GM12878 (cell line): Measurements from ENCODE around the gene FXN. TPM values are rescaled to one million over a fixed set of nuclear protein-coding genes. Genes with fewer than 3 reads are reported as not detected.
"Not testable (repeated sequence)": the region's sequence is repeated elsewhere in the genome, so short reads cannot be mapped to it uniquely, and the experiment has no call there.

Experiments used
- ATAC-seq: fragments of 200-7000 bp; cut with Tn5 transposase; 3 replicates; pipeline ENCODE4 v1.9.1; 2020; ENCODE audit warnings: mild to moderate bottlenecking, moderate library complexity
- BruUV-seq: library from RNA; stranded (reverse); fragments of 400-500 nt; replicated peaks from 2 replicates; lab custom pipeline; 2021; lab: Mats Ljungman, UMichigan
- CTCF ChIA-PET: fragments of 300-600 bp; sonication (Branson Sonifier 250); formaldehyde crosslinking; extraction: SDS; loops from one replicate; lab custom pipeline; 2021; ENCODE audit warnings: inconsistent platforms; lab: Yijun Ruan, JAX
- POLR2A ChIA-PET: fragments of 350-600 bp; formaldehyde crosslinking; extraction: SDS; loops from one replicate; lab custom pipeline; 2021; ENCODE audit warnings: inconsistent platforms; lab: Charles Lee
- RAD21 ChIA-PET: fragments of 300-600 bp; sonication (Branson Sonifier 250); formaldehyde crosslinking; loops from one replicate; lab custom pipeline; 2023; ENCODE audit warnings: antibody characterized with exemption; ENCODE audit not compliant: unreplicated experiment; lab: Charles Lee
- SMC1A ChIA-PET: fragments of 300-600 bp; sonication (Branson Sonifier 250); formaldehyde crosslinking; loops from one replicate; lab custom pipeline; 2023; ENCODE audit not compliant: unreplicated experiment, uncharacterized antibody; lab: Charles Lee
- DNase-seq: peaks from one replicate; pipeline ENCODE4 v3.0.0-alpha.2; 2011; ENCODE audit warnings: low read depth, low spot score
- FAIRE-seq: peaks from 3 replicates; lab custom pipeline; 2011; peaks lifted over from hg19 to GRCh38; lab: Jason Lieb, UNC
- H2AFZ ChIP-seq: 2 replicates; pipeline ENCODE4 v1.6.0; 2011; ENCODE audit warnings: low read depth, low read length, control low read depth; ENCODE audit not compliant: control insufficient read depth
- H3K27ac ChIP-seq: 2 replicates; pipeline ENCODE4 v1.5.1; 2011; ENCODE audit warnings: control low read depth; ENCODE audit not compliant: control insufficient read depth, insufficient read depth
- H3K27me3 ChIP-seq, 2 experiments: replicated peaks in 1 of 2; 2 replicates each; pipeline versions ENCODE4 v1.6.0 to v1.6.1; 2011; ENCODE audit warnings: low read length in 1 of 2; ENCODE audit not compliant: control insufficient read depth in 2 of 2, insufficient read depth in 2 of 2
- H3K36me3 ChIP-seq, 2 experiments: 2 replicates each; pipeline ENCODE4 v1.5.1; 2011; ENCODE audit warnings: low read length in 1 of 2; ENCODE audit not compliant: control insufficient read depth in 2 of 2, insufficient read depth in 2 of 2
- H3K4me1 ChIP-seq: 2 replicates; pipeline ENCODE4 v1.6.1; 2011; ENCODE audit warnings: mild to moderate bottlenecking, low read length, moderate library complexity, mixed read lengths; ENCODE audit not compliant: control insufficient read depth, insufficient read depth
- H3K4me2 ChIP-seq: 2 replicates; pipeline ENCODE4 v1.6.0; 2011; ENCODE audit warnings: control low read depth; ENCODE audit not compliant: control insufficient read depth, insufficient read depth
- H3K4me3 ChIP-seq: fragments of 200-600 bp; sonication (generic); 2 replicates; pipeline ENCODE4 v1.5.1; 2016
- H3K79me2 ChIP-seq: 2 replicates; pipeline ENCODE4 v1.6.0; 2011; ENCODE audit warnings: low read length; ENCODE audit not compliant: control insufficient read depth, insufficient read depth
- H3K9ac ChIP-seq: 2 replicates; pipeline ENCODE4 v1.8.0; 2011; ENCODE audit warnings: low read length, control low read depth, mixed read lengths; ENCODE audit not compliant: control insufficient read depth, insufficient read depth
- H3K9me3 ChIP-seq: replicated peaks from 3 replicates; pipeline ENCODE4 v1.5.1; 2011; ENCODE audit warnings: mild to moderate bottlenecking, low read length; ENCODE audit not compliant: control insufficient read depth, insufficient read depth
- H4K20me1 ChIP-seq: 2 replicates; pipeline ENCODE4 v1.6.0; 2011; ENCODE audit not compliant: control insufficient read depth, insufficient read depth
- CHD4 ChIP-seq: fragments of 200-600 bp; sonication (generic); IDR thresholded peaks from 2 replicates; pipeline ENCODE4 v1.6.1; 2016; ENCODE audit warnings: mild to moderate bottlenecking
- IKZF1 ChIP-seq: fragments of 450-650 bp; conservative IDR thresholded peaks from 2 replicates; pipeline ENCODE4 v1.6.1; 2017; ENCODE audit warnings: antibody characterized with exemption, mild to moderate bottlenecking
- IKZF2 ChIP-seq, 2 experiments: fragments of 450-650 bp; IDR thresholded peaks; 2 replicates each; pipeline ENCODE4 v1.6.1; 2017; ENCODE audit warnings: mild to moderate bottlenecking in 2 of 2, moderate library complexity in 2 of 2
- RAD51 ChIP-seq: fragments of 450-650 bp; IDR thresholded peaks from 2 replicates; pipeline ENCODE4 v1.6.1; 2016; ENCODE audit warnings: moderate library complexity, mild to moderate bottlenecking, inconsistent platforms
- RCOR1 ChIP-seq: conservative IDR thresholded peaks from 2 replicates; pipeline ENCODE4 v1.6.1; 2012; ENCODE audit warnings: low read depth, low read length, improper control_type of control experiment
- SREBF1 ChIP-seq: IDR thresholded peaks from 2 replicates; pipeline ENCODE4 v1.6.1; 2012; ENCODE audit warnings: mild to moderate bottlenecking, low read length
- SUPT20H ChIP-seq: IDR thresholded peaks from 2 replicates; pipeline ENCODE4 v1.6.1; 2011; ENCODE audit warnings: low read depth, mild to moderate bottlenecking, low read length, moderate library complexity, borderline replicate concordance; ENCODE audit not compliant: control insufficient read depth
- WGBS: methylation state at CpG from one replicate; pipeline ENCODE4 v1.1.6; 2016; ENCODE audit warnings: low lambda C conversion rate; ENCODE audit not compliant: insufficient replicate concordance, insufficient coverage; ENCODE audit errors: missing lambda C conversion rate; 5-methylcytosine and 5-hydroxymethylcytosine counted together
- in situ Hi-C: fragments of 300-500 bp; cut with MboI; formaldehyde crosslinking; loops from 9 replicates; pipeline ENCODE4 v1.14.3; 2018; ENCODE audit warnings: mixed read lengths
- intact Hi-C: fragments of 100-400 bp; cut with micrococcal nuclease; formaldehyde crosslinking; loops from one replicate; pipeline ENCODE4 v1.14.2; 2022; ENCODE audit not compliant: unreplicated experiment
- polyA plus RNA-seq, 11 experiments: library from polyadenylated mRNA; depleted of rRNA in 4 of 11; unstranded in 6 of 11; stranded (reverse) in 5 of 11; fragments of >200 nt; fragmentation: Nextera tagmentation in 4 of 11; fragmentation: Illumina TruSeq in 1 of 11; extraction: Ambion mirVana in 4 of 11; extraction: Trizol in 1 of 11; gene quantifications; 1 replicate in 1 of 11; 2 replicates in 10 of 11; pipeline versions ENCODE4 v1.2.1 to v1.2.3, GENCODE V29; 2011 to 2016; ENCODE audit warnings: inconsistent platforms in 2 of 11, missing spikeins in 2 of 11, low read depth in 1 of 11
- total RNA-seq, 4 experiments: library from RNA; depleted of rRNA in 3 of 4; stranded (reverse); fragments of >200 nt in 3 of 4; fragmentation: Illumina TruSeq in 1 of 4; extraction: Trizol in 1 of 4; gene quantifications; 2 replicates each; pipeline versions ENCODE4 v1.2.1 to v1.2.3, GENCODE V29; 2013 to 2021
- TF ChIP-seq, protein P1 (sequence below): fragments of 450-650 bp; IDR thresholded peaks from 2 replicates; pipeline ENCODE4 v1.6.1; 2016; ENCODE audit warnings: mild to moderate bottlenecking
- TF ChIP-seq, protein P2 (sequence below): fragments of 450-650 bp; IDR thresholded peaks from 2 replicates; pipeline ENCODE4 v1.6.1; 2017; ENCODE audit warnings: low read depth, mild to moderate bottlenecking, moderate library complexity

FXN gene
- total and polyA plus RNA-seq, 10 of the 15 experiments (the other 5 are each of a cell fraction or from before 2014, with no cell fraction given), result 7.3 to 78.0 (median 23.2) TPM

DNA sequence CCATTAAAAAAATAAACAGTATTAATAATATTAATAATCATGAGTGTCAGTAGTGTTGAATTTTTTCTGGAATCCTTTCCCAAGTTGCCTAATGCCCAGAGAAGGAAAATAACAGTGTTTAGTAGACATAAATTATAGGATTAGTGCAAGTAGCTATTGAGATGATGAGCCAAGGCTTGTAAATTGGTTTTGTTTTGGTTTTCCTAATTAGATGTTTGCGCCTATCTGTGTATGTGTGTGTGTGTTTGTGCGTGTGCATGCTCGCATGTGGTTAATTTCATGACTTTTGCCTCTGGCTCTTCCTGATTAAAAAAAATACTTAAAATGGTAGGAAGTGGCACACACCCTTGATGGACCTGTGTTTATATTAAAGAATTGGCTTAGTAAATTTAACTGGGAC, 55.4 kb downstream of the FXN start (continued):
- TF ChIP-seq RCOR1 (no peak), SUPT20H (no peak), CHD4 (no peak), RAD51 (no peak)

DNA sequence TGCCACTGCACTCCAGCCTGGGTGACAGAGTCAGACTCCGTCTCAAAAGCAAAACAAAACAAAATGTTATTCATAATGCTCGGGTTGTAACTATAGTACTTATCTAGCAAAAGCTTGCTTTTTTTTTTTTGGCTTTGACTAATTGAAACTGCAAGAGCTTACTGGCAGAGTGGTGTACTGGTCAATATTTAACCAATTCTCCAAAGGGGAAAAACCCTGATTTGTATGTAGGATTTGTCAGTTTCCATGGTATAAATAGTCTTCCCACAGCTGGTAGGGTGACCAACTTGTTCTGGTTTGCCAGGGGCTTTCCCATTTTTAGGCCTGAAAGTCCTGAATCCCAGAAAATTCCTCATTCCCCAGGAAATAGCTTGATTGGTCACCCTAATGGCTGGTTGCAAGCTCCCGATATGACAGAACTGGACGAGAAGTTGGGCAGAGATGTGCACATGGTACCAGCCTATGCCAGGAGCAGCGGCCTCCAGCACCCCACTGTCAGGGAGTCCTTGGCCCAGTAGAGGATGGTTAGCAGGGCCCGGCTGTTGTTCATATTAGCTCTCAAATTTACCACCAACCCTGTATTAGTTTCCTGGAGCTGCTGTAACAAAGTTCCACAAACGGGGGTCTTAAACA, 58.0 kb downstream of the FXN start:
- intact Hi-C loops (no loop called here), in situ Hi-C loops (no loop called here)
- Histone ChIP-seq H3K4me1 (no peaks in the 10 kb centered on the region), H3K27me3 (no peaks in the 10 kb centered on the region), H3K4me2 (no peak overlapping the region), H3K36me3 (no peaks in the 10 kb centered on the region), H3K79me2 (no peaks in the 10 kb centered on the region), H3K9me3 (no peaks in the 10 kb centered on the region), H3K27ac (no peak overlapping the region), H3K9ac (no peak overlapping the region), H4K20me1 (no peaks in the 10 kb centered on the region), H2AFZ (no peak overlapping the region), H3K4me3 (no peak overlapping the region)
- ChIA-PET CTCF (interaction anchor here (1.0 to 1.7 kb wide), 3 partner anchors 40 to 122 kb away, joined by 3 to 5 read pairs (median 5); no protein-coding TSS in a partner anchor), SMC1A (interaction anchor here (0.7 to 1.1 kb wide), 2 partner anchors 11 to 26 kb away, joined by 3 read pairs; no protein-coding TSS in a partner anchor), RAD21 (interaction anchor here (1.3 kb wide), 1 partner anchor 100 kb away, joined by 5 read pairs; no protein-coding TSS in a partner anchor), POLR2A (interaction anchor here (0.7 to 1.4 kb wide), 2 partner anchors 9 to 177 kb away, joined by 4 read pairs; no protein-coding TSS in a partner anchor)
- 57% methylated on average over 7 of the region's 7 CpGs for WGBS
- TF ChIP-seq IKZF2 (IDR thresholded peaks at IDR 0.05) (peak; percentile 22 to 55; a peak in 2 of 4 replicates), IKZF1 (peak; percentile 55), SREBF1 (no peak)
- TF ChIP-seq, protein P1, sequence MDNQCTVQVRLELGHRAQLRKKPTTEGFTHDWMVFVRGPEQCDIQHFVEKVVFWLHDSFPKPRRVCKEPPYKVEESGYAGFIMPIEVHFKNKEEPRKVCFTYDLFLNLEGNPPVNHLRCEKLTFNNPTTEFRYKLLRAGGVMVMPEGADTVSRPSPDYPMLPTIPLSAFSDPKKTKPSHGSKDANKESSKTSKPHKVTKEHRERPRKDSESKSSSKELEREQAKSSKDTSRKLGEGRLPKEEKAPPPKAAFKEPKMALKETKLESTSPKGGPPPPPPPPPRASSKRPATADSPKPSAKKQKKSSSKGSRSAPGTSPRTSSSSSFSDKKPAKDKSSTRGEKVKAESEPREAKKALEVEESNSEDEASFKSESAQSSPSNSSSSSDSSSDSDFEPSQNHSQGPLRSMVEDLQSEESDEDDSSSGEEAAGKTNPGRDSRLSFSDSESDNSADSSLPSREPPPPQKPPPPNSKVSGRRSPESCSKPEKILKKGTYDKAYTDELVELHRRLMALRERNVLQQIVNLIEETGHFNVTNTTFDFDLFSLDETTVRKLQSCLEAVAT, result no peak
- TF ChIP-seq, protein P2, sequence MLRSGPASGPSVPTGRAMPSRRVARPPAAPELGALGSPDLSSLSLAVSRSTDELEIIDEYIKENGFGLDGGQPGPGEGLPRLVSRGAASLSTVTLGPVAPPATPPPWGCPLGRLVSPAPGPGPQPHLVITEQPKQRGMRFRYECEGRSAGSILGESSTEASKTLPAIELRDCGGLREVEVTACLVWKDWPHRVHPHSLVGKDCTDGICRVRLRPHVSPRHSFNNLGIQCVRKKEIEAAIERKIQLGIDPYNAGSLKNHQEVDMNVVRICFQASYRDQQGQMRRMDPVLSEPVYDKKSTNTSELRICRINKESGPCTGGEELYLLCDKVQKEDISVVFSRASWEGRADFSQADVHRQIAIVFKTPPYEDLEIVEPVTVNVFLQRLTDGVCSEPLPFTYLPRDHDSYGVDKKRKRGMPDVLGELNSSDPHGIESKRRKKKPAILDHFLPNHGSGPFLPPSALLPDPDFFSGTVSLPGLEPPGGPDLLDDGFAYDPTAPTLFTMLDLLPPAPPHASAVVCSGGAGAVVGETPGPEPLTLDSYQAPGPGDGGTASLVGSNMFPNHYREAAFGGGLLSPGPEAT, result 0 out of 2 replicates have a peak, but pooled peaks have one; percentile 25
- FAIRE-seq, result no peak
- no TSS peak for BruUV-seq
- DNase-seq, result no peak
- peak; percentile 58 for ATAC-seq

DNA sequence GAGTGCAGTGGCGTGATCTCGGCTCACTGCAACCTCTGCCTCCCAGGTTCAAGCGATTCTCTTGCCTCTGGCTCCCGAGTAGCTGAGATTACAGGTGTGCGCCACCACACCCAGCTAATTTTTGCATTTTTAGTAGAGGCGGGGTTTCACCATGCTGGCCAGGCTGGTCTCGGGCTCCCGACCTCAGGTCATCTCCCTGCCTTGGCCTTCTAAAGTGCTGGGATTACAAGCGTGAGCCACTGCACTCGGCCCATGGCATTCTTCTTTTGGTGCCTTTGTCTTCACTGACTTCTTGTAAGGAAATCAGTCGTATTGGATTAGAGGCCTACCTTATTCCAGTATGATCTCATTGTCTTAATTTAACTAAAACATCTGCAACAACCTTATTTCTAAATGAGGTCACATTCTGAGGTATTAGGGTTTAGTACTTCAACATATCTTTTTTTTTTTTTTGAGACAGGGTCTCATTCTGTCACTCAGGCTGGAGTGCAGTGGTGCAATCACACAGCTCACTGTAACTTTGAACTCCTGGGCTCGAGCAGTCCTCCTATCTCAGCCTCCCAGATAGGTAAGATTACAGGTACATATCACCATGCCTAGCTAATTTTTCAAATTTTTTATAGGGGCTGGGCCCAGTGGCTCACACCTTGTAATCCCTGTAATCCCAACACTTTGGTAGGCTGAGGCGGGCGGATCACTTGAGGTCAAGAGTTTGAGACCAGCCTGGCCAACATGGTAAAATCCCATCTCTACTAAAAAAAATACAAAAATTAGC, 59.0 kb downstream of the FXN start:
- WGBS, result over 99% methylated on average over 14 of the region's 14 CpGs
- H3K4me1 ChIP-seq, H3K79me2 ChIP-seq, RAD21 ChIA-PET, POLR2A ChIA-PET, FAIRE-seq, H4K20me1 ChIP-seq, ATAC-seq, DNase-seq, intact Hi-C loops, H3K4me3 ChIP-seq, H3K4me2 ChIP-seq, BruUV-seq, H3K36me3 ChIP-seq, H3K27me3 ChIP-seq, in situ Hi-C loops, H3K27ac ChIP-seq, H3K9ac ChIP-seq, H2AFZ ChIP-seq, SMC1A ChIA-PET, H3K9me3 ChIP-seq: not testable (repeated sequence)
- CTCF ChIA-PET, result interaction anchor here (1.0 to 1.3 kb wide), 2 partner anchors 10 to 121 kb away, joined by 3 to 4 read pairs; no protein-coding TSS in a partner anchor
